GM19035 (cell line): ENCODE measurements around the gene CCL20.

ENCODE experiments used
- ATAC-seq: cut with Tn5 transposase; IDR thresholded peaks from one replicate; pipeline ENCODE4 v1.9.1; 2021; ENCODE audit not compliant: unreplicated experiment

Gene CCL20

DNA sequence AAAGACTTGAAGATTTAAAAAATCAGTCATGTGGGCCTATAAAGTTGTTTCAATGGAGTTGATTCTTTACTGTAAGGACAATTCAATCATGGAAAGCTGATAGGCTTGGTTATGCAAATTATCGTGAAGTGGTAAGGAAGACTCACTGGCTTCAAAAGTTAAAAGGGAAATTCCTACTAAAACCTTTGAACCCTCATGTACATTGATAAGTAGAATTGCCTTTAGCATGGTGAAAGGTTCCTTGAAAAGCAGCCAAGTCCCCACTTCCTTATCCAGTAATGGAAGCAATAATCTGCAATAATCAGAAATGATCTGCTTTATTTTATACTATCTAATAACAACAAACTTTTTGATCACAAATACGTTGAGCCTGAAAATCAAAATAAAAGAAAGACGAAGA, 14.4 kb upstream of the CCL20 start:
- no peak for ATAC-seq

DNA sequence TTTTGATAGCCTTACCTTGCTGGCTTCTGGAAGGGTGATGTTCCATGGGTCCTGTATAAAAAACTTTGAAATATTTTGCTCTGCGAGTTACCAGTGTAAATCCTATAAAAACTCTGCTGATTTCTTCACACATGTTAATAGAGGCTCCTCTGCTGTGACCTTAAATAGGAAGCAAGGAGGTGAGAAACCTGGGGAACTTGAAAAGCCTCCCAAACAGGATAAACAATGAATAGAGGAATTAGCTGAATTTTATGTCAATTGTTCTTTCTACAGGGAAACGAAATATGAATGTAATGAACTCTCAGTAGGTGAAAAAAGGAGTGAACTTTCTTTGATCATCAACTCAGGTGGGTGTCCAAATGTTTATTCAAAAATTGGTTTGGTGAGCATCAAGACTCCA, 10.8 kb upstream of the CCL20 start:
- no peak for ATAC-seq

DNA sequence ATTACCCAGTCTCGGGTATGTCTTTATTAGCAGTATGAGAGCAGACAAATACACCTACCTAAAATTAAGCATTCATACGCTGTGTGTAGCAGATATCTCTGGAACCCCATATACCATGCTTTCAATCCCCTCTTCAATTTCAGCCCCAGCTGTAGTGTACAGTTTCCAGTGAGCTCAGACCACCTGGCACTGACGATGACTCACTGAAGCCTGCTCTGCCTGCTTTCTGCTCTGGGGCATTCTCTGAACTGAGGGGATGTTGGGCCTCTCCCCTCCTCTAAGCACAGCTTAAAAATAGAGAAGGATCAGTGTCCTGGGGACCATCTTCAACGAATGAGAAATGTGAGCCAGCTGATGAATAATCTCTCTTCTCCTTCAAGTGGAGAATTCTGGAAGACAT, 8.7 kb upstream of the CCL20 start:
- ATAC-seq = no peak

DNA sequence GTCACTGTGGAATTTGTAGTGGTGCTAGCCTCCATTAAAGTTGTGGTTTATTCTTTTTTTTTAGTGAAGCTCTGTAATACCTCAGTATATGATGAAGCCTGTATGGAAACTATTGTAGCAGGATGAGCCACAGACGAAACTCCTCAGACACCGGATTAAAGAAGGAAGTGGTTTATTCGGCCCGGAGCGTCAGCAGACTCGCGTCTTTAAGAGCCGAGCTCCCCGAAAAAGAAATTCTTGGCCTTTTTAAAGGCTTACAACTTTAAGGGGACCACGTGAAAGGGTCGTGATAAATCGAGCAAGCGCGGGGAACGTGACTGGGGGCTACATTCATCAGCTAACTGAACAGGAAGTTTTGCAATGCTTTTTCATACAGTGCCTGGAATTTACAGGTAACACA, 8.1 kb upstream of the CCL20 start:
- no peak for ATAC-seq

DNA sequence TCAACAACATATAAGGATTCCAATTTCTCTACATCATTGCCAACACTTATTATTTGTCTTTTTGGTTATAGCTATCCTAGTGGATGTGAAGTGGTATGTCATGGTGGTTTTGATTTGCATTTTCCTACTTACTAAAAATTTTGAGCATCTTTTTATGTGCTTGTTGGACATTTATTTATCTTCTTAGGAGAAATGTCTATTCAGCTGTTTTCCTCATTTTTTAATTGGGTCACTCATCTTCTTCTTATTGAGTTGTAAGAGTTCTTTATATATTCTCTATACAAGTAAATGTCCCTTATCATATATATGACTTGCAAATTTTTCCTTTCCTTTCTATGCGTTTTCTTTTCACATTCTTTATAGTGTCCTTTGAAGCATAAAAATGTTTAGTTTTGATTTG, 4.7 kb upstream of the CCL20 start:
- ATAC-seq = no peak

DNA sequence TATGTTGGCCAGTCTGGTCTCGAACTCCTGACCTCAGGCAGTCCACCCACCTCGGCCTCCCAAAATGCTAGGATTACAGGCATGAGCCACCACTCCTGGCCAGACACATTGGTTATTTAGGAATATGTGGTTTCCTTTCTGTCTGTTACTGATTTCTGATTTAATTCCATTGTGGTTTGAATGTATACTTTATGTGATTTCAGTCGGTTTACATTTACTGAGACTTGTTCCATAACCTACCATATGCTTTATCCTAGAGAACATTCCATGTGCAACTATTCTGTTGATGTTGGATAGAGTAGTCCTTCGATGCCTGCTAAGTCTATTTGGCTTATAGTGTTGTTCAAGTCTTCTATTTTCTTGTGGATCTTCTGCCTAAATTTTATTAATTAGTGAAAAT, 1.6 kb upstream of the CCL20 start:
- ATAC-seq = no peak

DNA sequence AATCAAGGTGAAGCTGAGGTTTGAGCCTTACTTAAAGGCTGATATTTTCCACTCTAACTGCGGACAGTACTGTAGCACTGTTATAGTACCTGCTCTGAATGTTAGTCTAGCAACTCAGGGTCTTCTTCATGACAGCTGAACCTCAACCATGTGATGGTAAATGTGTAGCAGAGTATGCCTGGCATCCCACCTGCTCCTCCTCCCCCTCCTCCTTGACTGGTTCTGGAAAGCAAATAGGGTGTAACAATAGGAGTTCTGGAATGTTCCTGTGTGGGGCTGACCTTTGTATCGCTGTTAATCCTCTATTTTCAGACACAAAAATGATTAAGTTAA, 447 bp upstream of the CCL20 start:
- ATAC-seq = no peak

DNA sequence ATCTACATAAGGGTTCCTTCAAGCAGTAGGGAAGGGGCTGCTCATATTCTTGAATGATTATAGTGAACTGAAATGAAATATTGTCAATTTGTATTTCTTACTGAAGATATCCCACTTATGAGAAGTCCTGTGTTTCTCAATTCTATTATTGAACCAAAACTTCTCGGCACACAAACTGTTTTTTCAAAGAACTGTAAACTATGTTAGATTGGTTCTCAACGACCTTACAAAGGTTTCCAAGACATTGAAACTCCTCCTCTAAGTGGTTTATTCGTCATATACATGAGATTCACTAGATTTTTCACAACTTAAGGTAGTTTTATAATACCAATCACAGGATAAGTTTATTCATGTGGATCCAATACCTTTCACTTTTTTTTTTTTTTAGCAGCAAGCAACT, 1.4 kb downstream of the CCL20 start:
- no peak for ATAC-seq

DNA sequence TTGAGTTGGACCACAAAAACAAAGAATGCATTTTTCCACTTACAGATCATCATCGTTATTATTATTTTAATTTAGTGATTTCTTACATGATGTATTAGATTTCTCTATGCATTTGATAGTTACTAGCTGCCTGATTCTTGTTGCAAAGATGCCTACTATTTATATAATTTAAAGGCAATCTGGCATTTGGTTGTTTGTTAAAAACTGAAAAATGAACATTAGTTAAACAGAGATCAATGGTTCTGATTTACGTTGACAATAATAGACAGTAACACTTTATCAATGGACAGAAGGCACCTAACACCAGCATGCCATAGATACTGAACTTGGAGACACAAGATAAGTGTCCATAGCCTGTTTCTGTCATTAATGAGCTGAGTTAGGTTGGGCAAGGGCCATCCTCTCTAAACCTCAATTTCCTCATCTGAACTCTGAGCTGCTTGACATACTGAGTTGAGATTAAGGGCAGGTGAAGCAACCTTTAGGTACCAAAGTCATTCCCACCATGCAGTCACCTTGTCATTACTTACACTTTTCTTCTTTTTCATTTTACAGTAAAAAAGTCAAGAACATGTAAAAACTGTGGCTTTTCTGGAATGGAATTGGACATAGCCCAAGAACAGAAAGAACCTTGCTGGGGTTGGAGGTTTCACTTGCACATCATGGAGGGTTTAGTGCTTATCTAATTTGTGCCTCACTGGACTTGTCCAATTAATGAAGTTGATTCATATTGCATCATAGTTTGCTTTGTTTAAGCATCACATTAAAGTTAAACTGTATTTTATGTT, 3.1 kb downstream of the CCL20 start:
- ATAC-seq = no peak

DNA sequence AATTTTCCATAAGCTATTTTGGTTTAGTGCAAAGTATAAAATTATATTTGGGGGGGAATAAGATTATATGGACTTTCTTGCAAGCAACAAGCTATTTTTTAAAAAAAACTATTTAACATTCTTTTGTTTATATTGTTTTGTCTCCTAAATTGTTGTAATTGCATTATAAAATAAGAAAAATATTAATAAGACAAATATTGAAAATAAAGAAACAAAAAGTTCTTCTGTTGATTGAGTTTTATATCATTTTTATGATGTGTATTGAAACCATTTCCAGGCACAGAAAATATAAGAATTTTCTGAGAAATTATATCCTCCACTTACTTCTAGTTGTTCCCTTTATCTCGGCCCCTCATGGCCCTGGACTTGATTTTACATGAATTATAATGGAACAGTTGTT, 3.7 kb downstream of the CCL20 start:
- no peak for ATAC-seq

DNA sequence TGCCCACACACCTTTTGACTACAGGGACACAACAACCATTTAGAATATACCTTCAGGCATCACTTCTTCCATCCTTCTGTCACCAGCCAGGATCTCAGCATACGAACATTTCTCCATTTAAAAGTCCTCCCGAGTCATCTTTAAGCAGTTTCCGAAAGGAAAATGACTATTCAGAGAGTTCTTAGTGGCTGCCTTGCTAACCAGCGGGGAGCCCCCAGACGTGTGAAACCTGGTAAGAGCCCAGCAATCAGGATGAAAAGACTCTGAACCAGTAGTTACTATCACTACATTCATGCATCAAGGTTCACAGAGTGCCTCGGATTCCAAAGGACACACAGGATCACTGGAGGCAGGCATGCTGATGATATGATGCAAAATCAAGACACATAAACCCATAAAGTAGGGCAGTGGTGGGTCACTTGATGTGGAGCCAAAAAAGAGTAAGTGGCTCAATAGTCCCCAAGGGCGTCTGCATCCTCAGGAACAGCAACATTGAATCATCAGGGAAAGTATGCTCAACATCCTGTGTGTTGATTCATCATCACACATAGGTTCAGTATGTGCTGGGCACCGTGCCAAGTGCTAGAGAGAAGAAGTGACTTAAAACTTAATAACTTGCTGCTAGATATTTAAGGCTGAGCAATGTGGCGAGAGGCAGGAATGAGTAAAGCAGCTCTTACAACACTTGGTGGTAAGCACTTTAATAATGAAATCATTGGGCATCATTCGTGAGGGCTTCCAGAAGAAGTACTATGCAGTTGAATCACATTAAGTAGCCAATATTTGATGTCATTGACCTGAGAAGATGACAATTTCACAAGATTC, 4.4 kb downstream of the CCL20 start:
- no peak for ATAC-seq

DNA sequence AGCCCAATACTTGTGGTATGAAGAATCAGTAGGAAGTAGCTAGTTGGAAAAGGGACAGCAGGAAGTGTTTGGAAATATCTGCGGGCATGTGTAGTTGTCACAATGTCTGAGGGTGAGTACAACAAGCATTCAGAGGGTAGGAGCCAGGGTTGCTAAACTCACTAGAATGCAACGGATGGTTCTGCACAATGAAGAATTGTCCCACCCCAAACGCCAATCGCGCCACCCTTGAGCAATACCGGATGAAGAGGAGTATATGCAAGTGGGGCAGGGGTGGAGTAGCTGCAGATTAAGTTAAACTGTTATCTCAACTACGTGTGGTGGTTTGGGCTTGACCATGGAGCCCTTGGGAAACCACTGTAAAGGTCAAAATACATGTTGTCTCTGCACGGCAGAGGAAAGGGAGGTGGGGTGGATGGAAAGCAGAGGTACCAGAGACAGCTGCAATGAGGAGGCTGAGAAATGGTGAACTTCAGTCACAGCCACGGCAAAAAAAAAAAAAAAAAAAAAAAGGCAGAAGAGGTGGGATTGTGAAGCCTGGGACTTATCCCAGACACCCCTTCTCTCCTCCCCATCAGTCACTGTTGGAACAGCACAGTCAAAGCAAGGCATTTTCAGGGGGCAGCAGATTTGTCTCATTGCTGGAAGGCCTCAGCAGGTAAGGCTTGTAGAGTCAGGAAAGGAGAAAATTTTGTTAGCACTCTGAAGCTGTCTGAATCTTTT, 5.2 kb downstream of the CCL20 start:
- ATAC-seq = no peak

DNA sequence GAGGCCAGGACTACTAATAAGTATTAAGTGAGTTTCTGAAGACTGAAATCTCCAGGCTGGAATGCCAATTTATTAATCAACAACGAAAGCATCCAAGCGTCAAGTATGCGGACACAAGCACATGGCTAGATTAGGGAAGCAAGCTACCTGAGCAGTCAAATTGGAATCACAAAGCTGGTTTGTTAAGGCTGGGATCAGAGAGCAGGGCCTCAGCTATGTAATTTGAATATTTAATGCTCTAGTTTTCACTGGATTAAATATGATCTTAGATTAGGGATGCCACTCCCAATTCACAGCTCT, 5.7 kb downstream of the CCL20 start:
- ATAC-seq = no peak

DNA sequence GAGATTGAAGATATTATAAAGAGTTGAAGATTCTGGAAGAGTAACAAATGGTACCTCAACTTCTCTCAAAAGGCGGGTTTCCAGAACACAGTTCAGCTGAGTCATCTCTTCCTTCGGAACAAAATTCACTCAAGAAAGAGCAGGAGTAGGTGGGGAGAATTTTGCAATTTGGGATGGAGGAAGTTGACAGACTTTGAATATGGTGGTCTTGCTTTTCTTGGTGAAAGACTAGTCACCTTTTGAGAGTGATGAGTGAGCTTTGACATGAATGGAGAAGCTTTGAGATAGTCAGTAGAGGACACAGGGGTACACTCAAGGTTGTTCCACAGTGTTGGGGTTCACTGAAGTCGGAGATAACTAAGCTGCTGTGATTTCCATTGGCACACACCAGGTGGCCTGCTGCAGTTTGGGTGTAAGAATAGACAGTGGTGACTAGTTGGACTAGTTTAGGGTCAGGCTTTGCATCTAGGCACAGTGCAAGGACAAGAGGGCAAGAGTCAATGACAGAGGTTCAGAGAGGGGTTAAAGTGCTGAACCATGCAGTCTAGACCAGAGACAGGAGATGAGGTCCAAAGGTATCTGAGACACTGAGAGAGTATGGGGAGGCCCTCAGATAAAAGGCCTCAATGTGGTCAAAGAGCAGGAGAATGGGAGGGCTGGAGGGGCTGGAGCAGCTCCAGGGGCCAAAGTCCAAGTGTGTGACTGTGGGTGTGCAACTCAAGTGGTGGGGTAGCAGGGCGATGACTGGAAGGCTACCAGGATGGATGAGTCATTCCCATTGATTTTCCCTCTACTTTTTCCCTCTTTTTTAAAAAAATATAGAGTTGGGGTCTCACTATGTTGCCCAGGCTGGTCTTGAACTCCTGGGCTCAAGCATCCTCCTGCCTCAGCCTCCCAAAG, 7.7 kb downstream of the CCL20 start:
- ATAC-seq = no peak

DNA sequence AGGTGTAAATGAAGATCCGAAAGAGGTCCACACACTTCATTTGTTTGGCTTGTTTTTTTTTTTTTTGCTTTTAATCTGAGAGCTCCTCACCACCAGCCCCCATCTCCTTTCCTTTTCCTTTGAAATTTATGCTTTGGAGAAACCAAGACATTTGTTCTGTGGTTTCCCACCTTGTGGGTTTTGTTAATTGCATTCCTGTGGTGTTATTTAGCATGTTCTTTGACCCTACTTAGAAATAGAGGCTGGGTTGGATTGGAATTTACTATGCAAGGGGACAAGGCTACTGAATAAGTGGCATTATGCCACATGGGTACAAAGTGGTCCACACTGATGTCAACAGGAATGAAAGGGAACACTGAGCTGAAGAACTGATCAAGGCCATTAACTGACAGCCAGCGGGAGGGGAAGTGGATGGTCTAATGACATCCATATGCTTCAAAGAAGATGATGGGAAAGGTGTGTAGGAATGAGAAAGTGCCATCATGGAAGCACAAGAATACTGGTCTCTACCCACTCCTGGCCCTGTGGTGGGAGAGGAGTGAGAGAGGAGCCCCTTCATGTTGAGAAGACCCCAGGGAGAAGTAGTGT, 8.9 kb downstream of the CCL20 start:
- ATAC-seq = no peak

DNA sequence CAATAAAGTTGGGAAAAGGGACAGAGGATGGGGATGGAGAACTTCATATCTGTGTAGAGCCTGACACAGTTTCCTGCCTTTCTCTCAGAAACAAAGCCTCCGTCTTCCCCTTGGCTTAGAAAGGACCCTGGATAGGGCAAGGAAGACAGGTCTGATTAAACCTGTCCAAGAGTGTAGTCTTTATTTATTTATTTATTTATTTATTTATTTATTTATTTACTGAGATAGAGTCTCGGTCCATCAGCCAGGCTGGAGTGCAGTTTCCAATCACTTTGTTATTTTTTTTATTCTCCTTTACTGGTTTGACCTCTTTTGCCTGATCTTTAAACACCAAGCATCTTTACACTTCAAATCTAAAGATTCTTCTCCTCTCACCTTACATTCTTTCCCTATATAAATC, 10.3 kb downstream of the CCL20 start:
- ATAC-seq = no peak

DNA sequence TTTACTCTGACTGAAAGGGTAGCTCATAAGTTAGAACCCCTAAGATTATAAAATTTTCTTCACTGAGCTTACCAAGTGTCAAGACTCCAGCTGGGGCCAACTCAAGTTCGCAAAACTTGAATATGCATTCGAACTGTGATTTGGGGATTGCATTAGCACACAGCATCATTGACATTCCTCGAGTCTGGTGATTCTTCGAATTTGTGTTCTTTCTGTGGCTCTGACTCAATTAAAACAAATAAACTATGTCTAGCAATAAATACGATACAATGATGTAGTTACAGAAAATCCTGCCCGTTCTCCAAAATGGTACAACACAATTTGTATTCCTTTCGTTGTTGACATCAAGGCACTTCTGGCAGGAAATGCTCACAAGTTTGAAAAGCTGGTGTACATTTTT, 11.1 kb downstream of the CCL20 start:
- ATAC-seq = no peak

DNA sequence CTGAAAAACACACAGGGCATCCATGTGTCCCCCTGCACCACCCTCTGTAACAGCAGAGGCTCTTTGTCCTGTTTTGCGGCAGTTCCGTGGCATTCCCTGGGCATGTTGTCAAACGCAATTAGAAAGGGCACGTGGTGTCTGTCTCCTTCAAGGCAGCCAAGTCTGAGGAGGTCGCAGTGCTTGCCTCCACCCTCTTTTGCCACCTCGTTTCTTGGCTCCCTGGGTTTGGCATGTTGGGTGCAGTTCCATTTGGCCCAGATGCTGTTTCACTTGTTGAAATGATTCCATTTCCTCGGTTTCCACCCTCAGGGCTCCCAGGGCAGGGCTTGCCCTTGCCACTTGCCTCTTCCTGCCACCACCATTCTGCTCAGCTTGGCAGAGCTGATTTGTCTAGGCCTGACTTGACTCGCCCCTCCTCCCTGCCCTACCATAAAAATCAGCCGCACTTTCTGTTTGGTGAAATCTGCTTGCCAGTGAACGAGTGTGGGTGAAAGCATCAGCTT, 12.4 kb downstream of the CCL20 start:
- no peak for ATAC-seq

DNA sequence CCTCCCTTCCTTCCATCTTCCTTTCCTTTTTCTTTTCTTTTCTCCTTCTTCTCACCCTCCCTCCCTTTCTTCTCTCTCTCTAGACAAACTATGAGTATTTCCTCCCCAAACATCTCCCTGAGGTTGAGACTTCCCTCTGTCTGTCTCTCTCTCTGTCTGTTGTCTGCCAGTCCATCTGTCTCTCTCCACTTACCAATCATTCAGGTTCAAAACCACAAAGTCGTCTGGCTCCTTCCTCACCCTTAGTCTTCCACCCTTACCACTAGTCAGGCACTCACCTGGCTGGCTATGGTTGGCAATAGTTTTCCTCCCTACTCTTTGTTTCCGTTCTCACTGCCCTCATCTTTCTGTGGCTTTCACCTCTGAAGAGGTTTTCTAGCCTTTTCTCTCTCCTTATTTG, 12.9 kb downstream of the CCL20 start:
- ATAC-seq = no peak

DNA sequence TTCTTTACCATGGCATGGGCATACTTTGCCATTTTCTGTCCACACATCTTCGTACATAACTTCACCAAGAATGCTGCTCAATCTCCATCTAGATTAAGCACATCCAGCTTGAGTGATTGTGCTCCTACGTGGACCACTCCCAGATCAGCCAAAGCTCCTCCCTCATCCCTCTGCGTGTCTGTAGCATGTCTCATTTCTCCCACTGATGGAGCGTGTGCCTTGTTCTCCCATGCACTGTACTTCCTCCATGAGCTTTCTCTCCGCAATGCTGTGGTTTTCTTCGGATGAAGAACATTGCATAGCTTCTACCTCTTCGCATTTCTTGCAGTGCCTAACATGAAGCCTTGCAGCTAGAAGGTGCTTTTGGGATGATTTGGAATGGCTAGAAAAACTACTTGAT, 13.5 kb downstream of the CCL20 start:
- ATAC-seq = no peak

DNA sequence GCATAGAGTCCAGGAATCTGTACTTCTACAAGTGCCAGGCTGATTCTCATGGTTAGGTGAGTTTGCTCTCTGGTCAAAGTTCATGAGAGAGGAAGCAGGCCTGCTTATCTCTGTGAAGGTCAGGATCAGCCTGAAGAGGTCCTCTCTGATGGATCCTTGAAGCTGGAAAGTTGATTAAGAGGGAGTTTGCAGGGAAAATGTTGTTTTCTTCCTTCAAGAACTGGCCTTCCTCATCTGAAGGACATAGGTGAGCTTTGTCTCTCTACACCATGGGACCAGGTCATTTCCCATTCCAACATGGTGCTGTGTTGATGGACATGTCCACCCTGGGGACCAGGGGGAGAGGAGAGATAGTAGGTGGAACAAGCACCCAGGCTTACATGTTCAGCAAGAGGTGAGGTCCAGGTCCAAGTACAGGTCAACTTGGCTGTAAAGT, 14.9 kb downstream of the CCL20 start:
- ATAC-seq = no peak
